ENCODE data around the gene TMEM184A. TPM values are rescaled to one million over a fixed set of nuclear protein-coding genes. Genes with fewer than 3 reads are reported as not detected.
A peak's percentile ranks its signal among the peaks of the same experiment; 100 is the strongest.

TMEM184A gene
- total and polyA plus RNA-seq, 2 of the 13 experiments (the other 11 are each of a cell fraction or from before 2014, with no cell fraction given) = 9.5 to 20.4 TPM

DNA sequence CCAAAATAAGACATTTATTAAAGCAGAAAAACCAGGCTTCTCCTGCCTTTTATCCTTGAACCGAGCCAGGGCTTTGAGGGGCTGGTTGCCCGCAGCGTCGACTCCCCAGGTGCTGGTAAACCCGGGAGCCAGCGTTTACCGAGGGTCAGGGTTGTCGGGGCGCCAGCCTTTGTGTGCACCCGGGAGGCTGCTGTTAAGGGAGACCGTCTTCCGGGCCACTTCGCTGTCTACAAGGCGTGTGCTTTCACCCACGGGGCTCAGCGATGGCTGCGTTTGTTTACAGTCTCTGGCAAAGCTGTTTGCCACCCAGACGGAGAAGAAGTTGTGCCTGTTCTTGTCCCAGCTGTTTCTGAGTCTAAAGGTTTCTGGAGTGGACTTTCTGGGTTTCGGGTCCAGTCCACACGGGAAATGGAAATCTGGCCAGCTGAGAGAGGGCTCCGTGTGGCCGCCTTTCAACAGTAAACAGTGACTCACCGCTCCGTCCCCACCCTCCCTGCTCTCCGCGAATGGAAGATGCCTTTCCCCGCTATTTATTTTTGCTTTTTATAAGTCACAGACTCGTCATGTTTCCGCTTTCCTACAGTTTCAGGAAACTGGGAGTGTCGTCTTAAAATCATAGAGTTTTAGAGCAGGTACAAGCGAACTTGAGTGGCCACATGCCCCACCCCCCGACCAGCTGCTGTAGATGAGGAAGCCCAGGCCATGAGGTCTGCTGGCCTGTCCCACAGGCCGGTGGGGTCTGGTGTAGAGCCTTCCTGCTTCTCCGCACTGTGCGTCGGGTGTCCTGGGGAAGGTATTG, 23.4 kb downstream of the TMEM184A start (continued):
- no peak for TF ChIP-seq ZNF7 (CRISPR knock-in tag; IDR thresholded peaks at IDR 0.05)
- no peak for TF ChIP-seq MEIS1 (CRISPR knock-in tag; IDR thresholded peaks at IDR 0.05; ENCODE audit: borderline replicate concordance)
- TF ChIP-seq, protein P1, sequence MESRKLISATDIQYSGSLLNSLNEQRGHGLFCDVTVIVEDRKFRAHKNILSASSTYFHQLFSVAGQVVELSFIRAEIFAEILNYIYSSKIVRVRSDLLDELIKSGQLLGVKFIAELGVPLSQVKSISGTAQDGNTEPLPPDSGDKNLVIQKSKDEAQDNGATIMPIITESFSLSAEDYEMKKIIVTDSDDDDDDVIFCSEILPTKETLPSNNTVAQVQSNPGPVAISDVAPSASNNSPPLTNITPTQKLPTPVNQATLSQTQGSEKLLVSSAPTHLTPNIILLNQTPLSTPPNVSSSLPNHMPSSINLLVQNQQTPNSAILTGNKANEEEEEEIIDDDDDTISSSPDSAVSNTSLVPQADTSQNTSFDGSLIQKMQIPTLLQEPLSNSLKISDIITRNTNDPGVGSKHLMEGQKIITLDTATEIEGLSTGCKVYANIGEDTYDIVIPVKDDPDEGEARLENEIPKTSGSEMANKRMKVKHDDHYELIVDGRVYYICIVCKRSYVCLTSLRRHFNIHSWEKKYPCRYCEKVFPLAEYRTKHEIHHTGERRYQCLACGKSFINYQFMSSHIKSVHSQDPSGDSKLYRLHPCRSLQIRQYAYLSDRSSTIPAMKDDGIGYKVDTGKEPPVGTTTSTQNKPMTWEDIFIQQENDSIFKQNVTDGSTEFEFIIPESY (CRISPR knock-in tag; IDR thresholded peaks at IDR 0.05) = no peak
- TF ChIP-seq, protein P2, sequence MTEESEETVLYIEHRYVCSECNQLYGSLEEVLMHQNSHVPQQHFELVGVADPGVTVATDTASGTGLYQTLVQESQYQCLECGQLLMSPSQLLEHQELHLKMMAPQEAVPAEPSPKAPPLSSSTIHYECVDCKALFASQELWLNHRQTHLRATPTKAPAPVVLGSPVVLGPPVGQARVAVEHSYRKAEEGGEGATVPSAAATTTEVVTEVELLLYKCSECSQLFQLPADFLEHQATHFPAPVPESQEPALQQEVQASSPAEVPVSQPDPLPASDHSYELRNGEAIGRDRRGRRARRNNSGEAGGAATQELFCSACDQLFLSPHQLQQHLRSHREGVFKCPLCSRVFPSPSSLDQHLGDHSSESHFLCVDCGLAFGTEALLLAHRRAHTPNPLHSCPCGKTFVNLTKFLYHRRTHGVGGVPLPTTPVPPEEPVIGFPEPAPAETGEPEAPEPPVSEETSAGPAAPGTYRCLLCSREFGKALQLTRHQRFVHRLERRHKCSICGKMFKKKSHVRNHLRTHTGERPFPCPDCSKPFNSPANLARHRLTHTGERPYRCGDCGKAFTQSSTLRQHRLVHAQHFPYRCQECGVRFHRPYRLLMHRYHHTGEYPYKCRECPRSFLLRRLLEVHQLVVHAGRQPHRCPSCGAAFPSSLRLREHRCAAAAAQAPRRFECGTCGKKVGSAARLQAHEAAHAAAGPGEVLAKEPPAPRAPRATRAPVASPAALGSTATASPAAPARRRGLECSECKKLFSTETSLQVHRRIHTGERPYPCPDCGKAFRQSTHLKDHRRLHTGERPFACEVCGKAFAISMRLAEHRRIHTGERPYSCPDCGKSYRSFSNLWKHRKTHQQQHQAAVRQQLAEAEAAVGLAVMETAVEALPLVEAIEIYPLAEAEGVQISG (CRISPR knock-in tag; IDR thresholded peaks at IDR 0.05) = peak; percentile 43
- TF ChIP-seq ZNF883 (CRISPR knock-in tag; IDR thresholded peaks at IDR 0.05; ENCODE audit: not compliant biosample characterization) = no peak
- TF ChIP-seq NR2F1 (CRISPR knock-in tag; IDR thresholded peaks at IDR 0.05) = no peak
- TF ChIP-seq, protein P3, sequence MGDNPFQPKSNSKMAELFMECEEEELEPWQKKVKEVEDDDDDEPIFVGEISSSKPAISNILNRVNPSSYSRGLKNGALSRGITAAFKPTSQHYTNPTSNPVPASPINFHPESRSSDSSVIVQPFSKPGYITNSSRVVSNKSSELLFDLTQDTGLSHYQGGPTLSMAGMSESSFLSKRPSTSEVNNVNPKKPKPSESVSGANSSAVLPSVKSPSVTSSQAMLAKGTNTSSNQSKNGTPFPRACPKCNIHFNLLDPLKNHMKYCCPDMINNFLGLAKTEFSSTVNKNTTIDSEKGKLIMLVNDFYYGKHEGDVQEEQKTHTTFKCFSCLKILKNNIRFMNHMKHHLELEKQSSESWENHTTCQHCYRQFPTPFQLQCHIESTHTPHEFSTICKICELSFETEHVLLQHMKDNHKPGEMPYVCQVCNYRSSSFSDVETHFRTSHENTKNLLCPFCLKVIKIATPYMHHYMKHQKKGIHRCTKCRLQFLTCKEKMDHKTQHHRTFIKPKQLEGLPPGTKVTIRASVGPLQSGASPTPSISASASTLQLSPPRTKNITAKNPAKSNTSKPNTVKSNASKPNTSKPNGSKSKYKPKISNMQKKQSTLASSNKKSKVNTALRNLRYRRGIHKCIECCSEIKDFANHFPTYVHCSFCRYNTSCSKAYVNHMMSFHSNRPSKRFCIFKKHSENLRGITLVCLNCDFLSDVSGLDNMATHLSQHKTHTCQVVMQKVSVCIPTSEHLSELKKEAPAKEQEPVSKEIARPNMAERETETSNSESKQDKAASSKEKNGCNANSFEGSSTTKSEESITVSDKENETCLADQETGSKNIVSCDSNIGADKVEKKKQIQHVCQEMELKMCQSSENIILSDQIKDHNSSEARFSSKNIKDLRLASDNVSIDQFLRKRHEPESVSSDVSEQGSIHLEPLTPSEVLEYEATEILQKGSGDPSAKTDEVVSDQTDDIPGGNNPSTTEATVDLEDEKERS (CRISPR knock-in tag; IDR thresholded peaks at IDR 0.05) = no peak
- no peak for TF ChIP-seq XBP1 (CRISPR knock-in tag; IDR thresholded peaks at IDR 0.05)
- TF ChIP-seq, protein P4, sequence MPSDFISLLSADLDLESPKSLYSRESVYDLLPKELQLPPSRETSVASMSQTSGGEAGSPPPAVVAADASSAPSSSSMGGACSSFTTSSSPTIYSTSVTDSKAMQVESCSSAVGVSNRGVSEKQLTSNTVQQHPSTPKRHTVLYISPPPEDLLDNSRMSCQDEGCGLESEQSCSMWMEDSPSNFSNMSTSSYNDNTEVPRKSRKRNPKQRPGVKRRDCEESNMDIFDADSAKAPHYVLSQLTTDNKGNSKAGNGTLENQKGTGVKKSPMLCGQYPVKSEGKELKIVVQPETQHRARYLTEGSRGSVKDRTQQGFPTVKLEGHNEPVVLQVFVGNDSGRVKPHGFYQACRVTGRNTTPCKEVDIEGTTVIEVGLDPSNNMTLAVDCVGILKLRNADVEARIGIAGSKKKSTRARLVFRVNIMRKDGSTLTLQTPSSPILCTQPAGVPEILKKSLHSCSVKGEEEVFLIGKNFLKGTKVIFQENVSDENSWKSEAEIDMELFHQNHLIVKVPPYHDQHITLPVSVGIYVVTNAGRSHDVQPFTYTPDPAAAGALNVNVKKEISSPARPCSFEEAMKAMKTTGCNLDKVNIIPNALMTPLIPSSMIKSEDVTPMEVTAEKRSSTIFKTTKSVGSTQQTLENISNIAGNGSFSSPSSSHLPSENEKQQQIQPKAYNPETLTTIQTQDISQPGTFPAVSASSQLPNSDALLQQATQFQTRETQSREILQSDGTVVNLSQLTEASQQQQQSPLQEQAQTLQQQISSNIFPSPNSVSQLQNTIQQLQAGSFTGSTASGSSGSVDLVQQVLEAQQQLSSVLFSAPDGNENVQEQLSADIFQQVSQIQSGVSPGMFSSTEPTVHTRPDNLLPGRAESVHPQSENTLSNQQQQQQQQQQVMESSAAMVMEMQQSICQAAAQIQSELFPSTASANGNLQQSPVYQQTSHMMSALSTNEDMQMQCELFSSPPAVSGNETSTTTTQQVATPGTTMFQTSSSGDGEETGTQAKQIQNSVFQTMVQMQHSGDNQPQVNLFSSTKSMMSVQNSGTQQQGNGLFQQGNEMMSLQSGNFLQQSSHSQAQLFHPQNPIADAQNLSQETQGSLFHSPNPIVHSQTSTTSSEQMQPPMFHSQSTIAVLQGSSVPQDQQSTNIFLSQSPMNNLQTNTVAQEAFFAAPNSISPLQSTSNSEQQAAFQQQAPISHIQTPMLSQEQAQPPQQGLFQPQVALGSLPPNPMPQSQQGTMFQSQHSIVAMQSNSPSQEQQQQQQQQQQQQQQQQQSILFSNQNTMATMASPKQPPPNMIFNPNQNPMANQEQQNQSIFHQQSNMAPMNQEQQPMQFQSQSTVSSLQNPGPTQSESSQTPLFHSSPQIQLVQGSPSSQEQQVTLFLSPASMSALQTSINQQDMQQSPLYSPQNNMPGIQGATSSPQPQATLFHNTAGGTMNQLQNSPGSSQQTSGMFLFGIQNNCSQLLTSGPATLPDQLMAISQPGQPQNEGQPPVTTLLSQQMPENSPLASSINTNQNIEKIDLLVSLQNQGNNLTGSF (CRISPR knock-in tag; IDR thresholded peaks at IDR 0.05) = no peak
- no peak for TF ChIP-seq PTBP1 (IDR thresholded peaks at IDR 0.05; ENCODE audit: low read depth, low read length, poor library complexity, severe bottlenecking)
- TF ChIP-seq ATF1 (CRISPR knock-in tag; IDR thresholded peaks at IDR 0.05) = no peak; the same call in 1 of the 2 replicates
- TF ChIP-seq ZC3H13 (CRISPR knock-in tag; IDR thresholded peaks at IDR 0.05) = no peak
- no peak for TF ChIP-seq NCOA1 (CRISPR knock-in tag; IDR thresholded peaks at IDR 0.05)
- TF ChIP-seq FOXA1 (IDR thresholded peaks at IDR 0.05) = no peak
- peak; percentile 81 for TF ChIP-seq FOXA1 (CRISPR knock-in tag; IDR thresholded peaks at IDR 0.05)
- peak; percentile 59 for TF ChIP-seq POLR2AphosphoS5 (IDR thresholded peaks at IDR 0.05; ENCODE audit: low read depth, low read length)

All from HepG2 (cell line).